IPS-NIHi7 (cell line): Measurements from ENCODE around the gene SEMA5B.
A peak's percentile ranks its signal among the peaks of the same experiment; 100 is the strongest.

ENCODE experiments used
- DNase-seq: peaks from one replicate; pipeline ENCODE4 v3.0.0; 2012; ENCODE audit warnings: mixed read lengths; ENCODE audit errors: extremely low spot score

The SEMA5B gene

DNA sequence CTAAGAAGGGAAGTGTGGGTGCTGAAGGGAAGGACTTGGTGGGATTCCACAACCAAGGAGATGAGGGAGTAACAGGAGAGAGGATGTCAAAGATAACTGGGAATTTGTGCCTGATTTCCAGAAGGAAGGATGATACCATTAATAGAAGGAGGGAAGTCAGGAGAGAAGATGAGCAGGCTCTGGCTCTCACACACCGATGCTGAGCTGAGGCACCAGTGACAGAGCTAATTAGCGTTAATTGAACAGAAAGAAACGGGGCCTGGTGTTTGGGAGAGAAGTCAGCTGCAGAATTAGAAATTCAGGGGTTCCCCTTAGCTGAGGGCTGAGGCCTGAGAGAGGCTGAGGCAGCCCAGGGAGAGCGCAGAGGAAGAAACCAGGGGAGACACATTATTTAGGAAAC lies 27.4 kb upstream of the SEMA5B start:
- no peak for DNase-seq

DNA sequence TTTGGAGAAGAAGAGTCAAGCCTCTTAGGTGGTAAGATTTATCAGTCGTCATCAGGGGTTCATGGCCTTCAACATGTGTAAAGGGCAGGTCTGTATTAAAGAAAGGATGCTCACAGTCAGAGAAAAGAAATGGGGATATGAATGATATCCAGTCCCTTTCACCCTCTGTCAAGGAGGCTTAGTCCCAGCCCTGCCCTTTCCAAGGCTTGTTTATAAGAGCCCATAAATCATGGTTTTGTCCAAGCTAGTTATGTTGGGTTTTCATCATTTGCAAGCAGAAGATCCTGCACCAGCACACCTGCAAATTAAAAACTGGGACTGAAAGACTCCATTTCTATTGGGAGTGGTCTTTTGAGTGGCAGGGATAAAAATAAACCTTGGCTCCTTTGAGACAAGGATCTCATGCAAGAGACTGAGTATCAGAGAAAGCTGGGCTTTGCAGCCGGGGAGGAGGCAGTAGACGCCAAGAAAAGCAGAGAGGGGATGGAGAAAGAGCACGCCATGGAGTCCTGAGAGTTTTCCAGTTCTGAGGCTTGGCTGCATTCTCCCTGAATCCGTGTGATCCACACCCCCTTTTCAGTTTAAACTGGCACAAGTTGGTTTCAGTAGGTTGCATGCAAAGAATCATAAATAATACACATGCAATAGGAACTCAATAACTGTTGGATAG lies 26.7 kb upstream of the SEMA5B start:
- DNase-seq = no peak

DNA sequence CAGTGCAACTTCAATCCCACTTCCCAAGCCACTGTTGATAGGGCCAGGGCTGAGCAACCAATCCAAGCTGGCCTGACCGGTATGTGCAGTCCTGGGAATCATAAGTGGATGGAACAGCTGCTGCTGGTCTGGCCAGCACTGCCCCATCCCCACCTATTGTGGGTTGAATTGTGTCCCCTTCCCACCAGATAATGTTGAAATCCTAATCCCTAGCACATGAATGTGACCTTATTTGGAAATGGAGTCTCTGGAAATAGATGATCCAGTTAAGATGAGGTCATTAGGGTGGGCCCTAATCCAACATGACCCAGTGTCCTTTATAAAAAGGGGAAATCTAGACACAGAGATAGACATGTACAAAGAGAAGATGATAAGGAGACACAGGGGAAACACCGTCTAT lies 25.5 kb upstream of the SEMA5B start:
- no peak for DNase-seq

DNA sequence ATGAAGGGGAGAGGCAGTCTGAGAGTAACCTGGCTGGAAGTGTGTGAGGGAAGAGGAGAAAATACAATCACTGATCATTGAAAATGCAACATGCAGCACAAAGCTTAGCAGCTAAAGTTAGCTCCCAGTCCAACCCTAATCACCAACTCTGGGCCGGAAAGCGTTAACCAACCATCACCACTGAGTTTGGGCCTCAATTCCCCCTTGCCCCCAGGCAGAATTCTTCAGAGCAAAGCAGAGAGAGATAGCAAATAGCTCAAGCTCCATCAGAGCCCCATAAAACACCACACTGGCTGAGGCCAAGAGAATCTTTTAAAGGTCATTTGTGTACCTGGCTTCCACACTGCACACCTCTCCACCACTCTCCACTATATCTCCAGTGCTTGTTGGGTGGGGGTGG lies 23.1 kb upstream of the SEMA5B start:
- no peak for DNase-seq

DNA sequence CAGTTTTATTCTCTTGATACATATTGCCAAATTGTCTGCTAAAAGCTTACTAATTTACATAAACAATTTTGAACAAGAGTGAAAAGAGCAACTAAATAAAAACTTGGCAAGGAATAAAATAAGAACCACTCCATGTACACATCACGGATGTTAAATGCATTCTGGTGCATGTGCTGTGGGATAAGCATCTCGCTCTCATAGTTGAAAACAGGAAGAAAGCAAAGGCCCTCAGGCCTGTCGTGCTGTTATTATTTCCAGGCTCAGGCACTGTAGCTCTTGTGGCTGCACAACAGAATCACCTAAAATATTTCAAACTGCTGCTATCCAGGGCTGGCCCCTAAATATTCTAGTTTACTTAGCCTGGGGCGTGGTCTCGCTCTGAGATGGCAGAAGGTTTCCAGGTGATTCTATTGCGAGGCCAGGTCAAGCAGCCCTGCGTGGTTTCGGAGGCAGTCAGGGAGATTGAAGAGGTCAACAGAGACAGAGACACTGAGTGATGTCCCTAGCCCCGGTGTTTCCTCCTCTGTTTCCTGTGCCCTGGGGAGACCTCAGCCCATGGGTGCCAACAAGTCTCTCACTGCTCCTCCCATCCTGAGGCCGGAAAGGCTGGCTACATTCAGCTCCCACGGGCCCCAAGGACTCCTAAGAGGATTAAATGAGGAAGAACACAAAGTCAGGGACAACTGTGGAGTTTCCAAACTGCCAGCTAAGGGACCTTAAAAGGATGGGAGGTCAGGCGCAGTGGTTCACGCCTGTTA lies 21.1 kb upstream of the SEMA5B start:
- no peak for DNase-seq

DNA sequence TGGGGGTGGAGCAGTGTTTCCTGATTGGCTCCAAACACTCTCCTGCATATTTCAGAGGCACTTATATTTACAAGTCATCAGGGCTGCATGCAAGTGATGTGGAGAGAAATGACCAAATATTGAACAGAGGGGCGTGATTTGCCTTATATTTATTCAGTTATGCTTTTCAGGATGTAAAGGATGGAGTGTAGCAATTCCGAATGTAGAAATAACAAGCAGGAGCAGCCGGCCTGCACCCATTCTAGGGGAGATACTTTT lies 19.4 kb upstream of the SEMA5B start:
- DNase-seq = no peak

DNA sequence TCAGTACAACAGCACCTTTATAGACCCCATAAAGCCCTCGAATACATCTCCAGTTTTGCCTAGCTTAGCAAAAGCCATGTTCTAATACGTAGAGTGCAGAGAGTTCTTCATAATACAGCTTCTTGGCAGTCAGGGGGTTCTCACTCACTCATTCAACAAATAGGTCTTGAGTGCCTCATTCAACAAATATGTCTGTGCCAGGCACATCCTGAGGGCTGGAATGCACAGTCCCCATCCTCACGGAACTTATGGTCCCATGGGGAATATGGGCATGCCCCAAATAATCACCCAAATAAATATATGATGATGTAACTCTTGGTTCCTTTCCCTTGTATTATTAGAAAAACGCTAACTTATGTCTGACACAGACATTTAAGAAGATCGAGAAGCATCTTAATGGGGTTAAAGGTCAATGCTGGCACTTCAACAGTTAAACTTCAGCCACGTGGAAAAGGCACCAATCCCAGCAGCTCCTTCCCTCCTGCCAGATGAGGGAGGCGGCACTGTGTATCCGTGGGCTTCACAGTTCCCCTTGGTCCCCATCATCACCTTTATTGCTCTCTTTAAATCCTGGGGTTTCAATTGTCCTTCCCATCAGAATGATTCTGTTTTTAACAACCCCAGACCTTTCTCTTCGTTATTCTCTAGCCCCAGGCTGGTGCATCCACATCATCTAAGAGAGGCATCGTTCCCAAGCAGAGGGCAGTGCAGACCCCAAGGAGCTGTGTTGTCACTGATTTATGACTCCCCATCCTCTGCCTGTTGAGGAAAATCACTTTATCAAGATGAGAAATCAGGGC lies 18.9 kb upstream of the SEMA5B start:
- no peak for DNase-seq

DNA sequence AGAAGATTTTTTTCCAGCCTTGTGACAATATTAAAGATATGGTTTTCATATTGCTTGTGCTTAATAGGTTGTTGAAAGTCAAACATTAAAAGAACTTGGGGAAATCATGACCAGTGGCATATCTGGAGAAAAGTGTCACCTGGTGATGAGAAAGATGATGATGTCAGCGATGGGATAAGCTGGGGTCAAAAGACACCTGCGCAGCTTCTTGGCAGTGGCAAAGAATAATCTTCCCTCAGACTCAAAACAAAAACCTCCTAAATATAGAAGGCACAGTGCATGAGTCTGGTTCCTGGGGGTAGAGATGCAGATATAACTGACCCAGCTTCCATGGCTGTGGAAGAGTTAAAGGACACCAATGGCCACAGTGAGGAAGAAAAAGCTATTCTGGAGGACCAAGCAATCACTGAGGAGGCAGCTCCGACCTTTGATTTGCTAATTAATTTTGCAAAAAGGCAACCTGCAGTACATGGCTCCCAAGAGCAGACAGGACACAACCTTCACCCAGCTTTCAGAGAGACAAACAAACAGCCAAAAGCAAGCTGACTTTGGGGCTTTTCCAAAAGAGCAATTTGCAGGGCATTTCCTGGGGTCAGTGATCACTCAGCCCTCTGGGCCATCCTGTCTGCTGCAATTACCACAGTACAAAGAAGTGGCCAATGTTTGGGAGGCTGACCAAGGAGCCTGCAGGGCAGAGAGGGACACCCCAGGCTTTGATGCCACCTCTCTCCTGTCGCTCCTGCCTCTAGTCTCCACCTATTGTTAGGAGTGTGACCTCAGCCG lies 17.6 kb upstream of the SEMA5B start:
- DNase-seq = no peak

DNA sequence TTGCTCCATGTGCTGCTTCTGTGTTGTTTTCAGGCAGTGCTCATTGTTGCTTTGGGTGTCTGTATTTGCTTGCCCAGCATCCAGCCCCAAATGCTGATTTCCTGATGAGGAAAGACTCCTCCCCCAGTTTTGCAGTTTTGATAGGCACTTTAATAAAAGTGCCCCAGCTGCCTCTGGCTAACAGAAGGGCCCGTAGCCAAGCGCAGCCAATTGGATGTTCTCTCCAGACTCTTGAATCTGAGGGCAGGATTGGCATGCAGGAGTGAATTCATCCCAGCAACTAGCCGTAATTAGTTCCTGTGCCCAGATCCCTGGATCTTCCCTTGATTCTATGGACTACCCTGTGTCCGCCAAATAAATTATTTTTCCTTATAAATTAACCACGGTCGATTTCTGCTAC lies 14.8 kb upstream of the SEMA5B start:
- no peak for DNase-seq

DNA sequence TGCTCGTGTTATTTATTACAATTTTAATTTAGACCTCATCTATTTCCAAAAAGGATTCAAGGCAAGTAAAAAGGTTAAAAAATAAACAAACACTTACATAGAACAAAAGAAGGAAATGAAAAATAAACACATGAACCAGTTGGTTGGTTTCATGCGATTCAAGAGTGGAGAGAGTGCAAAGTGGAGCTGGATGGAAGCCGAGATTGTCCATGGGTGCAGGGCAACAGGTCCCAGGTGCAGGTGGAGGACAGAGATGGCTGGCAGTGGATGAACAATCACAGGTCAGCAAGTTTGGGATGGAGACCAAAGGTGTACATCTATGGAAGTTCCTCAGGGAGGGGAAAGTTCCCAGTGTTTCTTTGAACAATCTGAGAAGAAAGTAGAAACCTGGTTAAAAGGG lies 11.6 kb upstream of the SEMA5B start:
- DNase-seq = no peak

DNA sequence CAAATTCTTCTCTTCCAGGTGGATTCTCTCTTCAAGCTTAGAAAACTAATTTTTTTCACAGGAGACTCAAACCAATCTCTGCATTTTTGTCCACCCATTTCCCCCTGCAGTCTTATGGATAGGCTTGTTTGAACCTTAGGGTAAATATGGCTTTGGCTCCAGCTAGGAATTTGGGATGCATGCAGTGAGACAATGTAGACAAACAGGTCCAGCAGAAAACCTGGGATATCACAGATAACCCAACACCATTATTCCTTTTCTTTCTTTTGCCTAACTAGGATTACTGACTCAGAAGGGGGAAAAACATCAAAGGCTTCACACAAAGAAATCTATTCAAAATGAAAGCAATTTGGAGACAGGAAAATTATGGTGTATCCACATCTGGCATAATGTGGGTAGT lies 11.2 kb upstream of the SEMA5B start:
- DNase-seq = no peak

DNA sequence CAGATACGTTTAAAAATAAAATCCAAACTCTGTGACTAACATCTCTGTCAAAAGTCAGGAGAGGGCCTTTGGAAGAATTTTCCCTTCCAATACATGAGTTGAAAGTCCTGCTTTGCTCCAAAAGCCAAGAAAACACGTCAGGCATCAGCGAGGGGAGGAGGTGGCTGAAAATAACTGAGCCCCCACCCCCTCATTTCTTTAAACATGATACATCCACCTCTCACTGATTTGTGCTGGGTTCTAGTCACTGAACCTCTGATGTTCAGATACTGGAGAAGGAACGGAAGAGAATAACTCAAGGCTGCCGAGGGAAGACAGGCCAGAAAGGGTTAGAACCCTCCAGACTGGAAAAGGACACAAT lies 9.4 kb upstream of the SEMA5B start:
- no peak for DNase-seq

DNA sequence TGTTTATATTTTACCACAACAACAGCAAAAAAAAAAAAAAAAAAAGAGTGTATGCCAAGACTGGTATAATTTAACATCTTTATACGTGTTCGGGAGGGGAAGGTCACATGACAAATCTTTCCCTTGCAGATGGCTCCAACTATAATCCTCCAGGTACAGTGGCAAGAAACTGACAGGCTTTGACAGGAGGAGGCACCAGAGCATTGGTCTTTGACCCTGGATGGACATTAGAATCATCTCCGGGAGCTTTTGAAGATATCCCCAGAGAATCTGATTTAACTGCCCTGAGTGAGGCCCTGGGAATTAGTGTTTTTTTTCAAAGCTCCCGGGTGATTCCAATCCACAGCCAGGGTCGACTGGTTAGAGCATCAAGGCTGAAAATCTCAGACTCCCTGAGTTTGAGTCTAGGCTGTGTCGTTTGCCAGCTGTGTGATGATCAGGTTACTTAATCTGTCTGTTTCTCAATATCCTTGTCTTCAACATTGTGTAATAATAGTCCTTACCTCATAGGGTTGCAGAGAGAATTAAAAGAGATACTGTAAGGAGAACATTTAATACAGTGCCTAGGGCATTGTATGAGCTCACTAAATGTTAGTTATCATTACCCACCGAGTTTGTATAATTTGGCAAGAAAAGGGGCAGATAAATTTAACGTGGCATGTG lies 8.9 kb upstream of the SEMA5B start:
- DNase-seq = no peak

DNA sequence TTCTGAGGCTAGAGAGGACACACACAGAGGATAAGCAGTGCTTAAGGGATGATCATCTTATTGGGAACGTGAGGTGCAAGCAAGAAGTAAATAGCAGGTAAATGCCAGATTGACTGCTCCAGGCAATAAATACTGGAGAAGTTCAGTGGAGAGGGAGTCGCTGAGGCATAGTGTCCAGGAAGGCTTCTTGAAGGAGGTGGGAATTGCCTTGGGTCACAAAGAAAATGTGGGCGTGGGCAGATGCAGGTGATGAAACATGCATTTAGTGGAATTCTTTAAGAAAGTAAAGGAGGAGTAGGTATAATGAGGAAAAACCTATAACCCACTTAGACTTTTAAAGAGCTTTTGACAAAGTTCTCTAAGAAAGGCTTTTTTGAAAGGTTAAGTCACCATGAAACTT lies 7.4 kb upstream of the SEMA5B start:
- no peak for DNase-seq

DNA sequence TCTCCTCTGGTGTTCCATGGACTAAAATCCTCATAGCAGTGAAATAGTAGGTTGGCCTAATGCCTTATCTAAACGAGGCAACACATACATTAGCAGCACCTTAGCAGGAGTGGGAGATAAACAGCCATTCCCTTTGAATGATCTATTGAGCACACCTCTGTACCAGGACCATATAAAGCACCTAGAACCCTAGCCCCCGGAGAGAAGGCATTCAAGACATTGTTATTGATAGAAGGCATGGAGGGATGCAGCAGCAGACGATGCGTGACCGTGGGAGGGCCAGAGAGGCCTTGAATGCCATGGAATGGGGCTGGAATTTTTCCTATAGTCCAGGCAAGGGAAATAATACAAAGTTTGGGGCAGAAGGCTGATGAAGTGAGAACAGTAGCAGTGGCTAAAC lies 6.6 kb upstream of the SEMA5B start:
- no peak for DNase-seq

DNA sequence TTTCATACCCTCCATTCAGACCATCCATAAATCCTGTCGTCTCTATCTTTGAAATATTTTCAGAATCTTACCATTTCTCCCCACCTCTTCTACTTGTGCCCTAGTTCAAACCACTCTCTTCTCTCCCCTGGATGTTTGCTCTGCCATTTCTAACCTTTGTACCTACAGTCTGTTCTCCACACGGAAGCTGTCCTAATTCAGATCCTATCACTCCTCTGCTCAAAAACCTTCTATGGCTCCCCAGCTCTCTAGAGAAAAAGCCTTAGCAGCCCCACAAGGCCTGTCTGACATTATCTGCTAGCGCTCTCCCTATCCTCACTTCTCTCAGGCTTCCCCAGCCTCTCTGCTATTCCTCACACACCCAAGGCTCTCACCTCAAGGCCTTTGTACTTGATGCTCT lies 4.5 kb upstream of the SEMA5B start:
- no peak for DNase-seq

DNA sequence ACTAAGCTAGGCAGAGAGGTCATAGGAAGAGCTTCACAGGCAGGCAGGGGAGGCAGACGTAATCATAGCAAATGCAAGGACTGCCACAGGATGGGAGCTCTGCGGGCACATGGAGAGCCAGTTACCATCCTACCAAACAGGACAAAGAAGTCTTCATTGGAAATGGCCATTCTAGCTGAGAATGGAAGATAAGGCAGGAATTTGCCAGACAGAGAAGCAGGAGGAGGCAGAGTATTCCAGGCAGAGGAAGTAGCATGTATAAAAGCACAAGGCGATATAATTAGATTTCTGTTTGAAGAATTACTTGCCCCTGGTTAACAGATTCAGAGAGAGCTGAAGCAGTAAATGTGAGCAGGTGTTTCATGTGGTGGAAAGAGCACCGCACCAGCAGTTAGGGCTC lies 3.5 kb upstream of the SEMA5B start:
- DNase-seq = no peak

DNA sequence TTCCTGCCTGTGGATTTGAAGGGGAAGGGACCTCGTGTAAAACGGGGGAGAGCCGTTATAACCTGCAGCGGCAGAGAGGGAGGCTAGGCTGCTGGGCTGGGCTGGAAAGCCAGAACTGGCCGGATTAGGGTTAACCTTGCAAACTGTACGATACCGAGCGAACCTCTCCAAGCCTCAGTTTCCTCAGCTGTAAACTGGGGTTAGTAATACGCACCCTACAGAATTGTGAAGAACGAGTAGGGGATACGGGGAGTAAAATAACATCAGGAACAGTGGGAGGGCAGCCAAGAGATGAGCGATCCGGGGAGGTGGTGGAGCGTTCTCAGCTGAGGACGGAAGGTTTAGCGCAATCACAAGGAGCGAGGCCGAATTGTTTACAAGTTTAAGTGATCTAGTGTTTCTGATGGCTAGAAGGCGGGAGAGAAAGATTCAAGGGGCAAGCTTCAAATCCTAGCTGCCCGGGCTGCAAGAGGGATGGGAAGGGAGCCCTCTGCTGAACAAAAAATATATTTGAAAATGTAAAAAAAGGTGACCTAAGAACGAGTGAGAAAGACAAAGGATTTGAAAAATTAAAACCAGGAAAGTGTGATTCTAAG lies 768 bp upstream of the SEMA5B start:
- peak; percentile 81 for DNase-seq

DNA sequence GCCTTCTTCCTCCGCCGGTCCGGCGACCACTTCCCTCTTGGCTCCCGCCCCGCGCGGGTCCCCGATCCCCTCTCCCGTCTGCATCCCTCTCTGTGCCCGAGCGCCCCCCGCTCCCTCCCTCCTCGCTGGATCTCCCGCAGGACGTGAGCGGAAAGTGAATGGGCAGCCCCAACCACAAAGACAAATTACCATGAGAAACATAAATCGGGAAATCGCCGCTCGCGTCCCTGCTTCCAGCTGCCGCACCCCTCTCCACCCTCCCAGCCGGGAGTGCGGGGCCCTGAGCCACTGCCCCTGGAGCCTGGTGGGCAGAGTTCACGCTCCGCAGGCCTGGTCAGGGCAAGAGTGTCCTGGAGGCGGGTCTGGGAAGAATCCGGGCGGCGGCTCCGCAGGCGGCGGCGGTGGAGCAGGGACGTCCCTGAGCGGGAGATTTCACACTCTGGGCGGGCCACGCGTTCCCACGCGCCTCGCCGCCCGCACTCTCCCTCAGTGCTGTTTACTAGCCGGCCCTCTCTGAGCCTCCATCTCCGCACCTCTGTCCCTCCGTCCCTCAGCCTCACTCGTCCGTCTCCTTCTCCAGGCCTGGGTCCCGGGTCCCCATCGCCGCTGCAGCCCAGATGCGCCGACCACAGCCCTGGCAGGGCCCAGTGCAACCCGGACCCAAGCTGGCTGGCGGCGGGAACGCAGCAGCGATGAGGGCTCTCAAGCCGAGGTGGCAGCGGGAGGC lies 835 bp downstream of the SEMA5B start:
- DNase-seq = peak; percentile 72

DNA sequence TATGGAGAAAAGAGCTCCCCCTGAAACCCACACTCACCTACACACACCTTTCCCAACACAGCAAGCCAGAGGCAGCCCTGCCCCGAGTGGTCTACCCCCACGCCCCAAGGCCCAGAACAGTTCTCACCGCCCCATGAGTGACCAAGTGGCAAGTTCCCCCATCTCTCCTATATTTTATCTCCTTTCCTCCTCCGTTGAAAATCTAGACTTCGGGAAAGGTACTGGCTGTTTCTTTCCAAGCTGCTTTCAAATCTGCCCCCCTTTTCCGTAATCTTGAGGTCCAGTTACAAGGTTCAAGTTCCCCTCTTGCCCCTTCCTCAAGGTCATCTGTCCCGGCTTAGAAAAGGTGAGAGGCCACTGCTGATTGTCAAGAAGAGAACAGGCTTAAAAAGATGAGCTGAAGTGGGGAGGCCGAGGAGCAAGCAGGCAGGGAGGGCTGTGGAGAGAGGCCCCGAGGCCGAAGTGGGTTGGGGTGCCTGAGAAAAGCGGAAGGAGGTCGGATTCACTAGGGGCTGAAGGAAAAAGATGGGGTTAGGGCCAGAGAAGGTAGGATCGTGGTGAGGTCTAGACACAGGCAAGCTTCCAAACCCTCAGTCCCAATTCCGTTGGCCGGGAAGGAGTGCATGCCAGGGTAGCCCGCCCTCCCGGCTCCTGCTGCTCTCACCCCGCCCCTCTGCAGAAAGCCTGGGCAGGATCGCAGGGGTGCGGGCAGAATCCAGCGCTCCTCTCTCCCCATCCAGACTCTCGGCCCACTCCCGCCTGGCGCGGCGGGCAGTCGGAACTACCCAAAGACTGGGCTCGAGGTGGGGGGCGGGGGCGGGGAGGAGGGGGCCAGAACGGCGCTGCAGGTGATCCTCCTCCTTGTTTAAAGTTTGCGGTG lies 1.7 kb downstream of the SEMA5B start:
- DNase-seq = peak; percentile 78
